ENCODE results near the gene ECHDC3.

DNA sequence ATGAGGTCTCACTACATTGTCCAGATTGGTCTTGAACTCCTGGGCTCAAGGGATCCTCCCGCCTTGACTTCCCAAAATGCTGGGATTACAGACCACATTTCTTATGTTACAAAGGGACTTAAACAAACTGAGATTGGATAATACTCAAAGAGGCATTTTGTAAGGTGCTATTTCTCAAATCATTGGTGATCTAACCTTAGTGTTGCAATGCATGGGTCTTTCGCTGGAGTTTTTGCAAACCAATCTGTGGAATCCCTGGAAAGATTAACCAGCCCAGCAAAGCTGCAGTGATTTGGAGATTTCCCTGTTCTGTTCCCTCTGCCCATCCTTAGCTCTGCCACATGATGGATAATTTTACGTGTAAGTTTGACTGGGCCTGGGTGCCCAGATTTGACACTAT lies 20.4 kb upstream of the ECHDC3 start:
- TF ChIP-seq EZH2 (IDR thresholded peaks at IDR 0.05) (no peak), POLR2A (IDR thresholded peaks at IDR 0.05; ENCODE audit: borderline replicate concordance, extremely low read depth, insufficient read depth, insufficient read length) (no peak), ELF1 (IDR thresholded peaks at IDR 0.05; ENCODE audit: borderline replicate concordance, low read depth) (no peak), RAD21 (IDR thresholded peaks at IDR 0.05; ENCODE audit: low read depth) (no peak), POLR2AphosphoS5 (IDR thresholded peaks at IDR 0.05; ENCODE audit: low read depth, low read length) (no peak), JUND (IDR thresholded peaks at IDR 0.05) (no peak), EGR1 (IDR thresholded peaks at IDR 0.05; ENCODE audit: low read depth) (no peak)
- TF ChIP-seq, protein P1, sequence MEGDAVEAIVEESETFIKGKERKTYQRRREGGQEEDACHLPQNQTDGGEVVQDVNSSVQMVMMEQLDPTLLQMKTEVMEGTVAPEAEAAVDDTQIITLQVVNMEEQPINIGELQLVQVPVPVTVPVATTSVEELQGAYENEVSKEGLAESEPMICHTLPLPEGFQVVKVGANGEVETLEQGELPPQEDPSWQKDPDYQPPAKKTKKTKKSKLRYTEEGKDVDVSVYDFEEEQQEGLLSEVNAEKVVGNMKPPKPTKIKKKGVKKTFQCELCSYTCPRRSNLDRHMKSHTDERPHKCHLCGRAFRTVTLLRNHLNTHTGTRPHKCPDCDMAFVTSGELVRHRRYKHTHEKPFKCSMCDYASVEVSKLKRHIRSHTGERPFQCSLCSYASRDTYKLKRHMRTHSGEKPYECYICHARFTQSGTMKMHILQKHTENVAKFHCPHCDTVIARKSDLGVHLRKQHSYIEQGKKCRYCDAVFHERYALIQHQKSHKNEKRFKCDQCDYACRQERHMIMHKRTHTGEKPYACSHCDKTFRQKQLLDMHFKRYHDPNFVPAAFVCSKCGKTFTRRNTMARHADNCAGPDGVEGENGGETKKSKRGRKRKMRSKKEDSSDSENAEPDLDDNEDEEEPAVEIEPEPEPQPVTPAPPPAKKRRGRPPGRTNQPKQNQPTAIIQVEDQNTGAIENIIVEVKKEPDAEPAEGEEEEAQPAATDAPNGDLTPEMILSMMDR (IDR thresholded peaks at IDR 0.05 in 2 of 3, conservative IDR thresholded peaks at IDR 0.05 in 1 of 3; ENCODE audit: borderline replicate concordance in 1 of 3, insufficient read depth in 1 of 3, low read depth in 2 of 3, low read length in 2 of 3) = no peak
